ENCODE data around the gene NCLN. TPM values are rescaled to one million over a fixed set of nuclear protein-coding genes. Genes with fewer than 3 reads are reported as not detected.
A peak's percentile ranks its signal among the peaks of the same experiment; 100 is the strongest.
"Not testable (repeated sequence)": the region's sequence is repeated elsewhere in the genome, so short reads cannot be mapped to it uniquely, and the experiment has no call there.

NCLN gene
- total RNA-seq, 2 experiments from 2014 or later = 66.3 to 67.3 TPM

DNA sequence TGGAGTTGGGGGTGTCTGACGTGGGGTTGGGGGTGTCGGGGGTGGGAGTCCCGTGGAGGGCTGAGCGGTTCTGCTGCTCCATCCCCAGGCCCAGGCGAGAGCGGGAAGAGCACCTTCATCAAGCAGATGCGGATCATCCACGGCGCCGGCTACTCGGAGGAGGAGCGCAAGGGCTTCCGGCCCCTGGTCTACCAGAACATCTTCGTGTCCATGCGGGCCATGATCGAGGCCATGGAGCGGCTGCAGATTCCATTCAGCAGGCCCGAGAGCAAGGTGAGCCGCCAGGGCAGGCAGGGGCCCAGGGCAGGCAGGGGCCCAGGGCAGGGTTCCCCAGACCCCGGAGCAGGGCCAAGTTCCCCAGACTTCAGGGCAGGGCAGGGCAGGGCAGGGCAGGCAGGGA is 37.2 kb upstream of the NCLN start:
- Mint-ChIP-seq H3K27me3 (ENCODE audit: low read depth) (no peaks in the 10 kb centered on the region), H3K4me3 (no peak overlapping the region), H3K4me1 (ENCODE audit: low read depth) (peaks cover 21% of the 10 kb centered on the region), H3K36me3 (ENCODE audit: low read depth) (peaks cover 22% of the 10 kb centered on the region), H3K27ac (no peak overlapping the region), H3K9me3 (ENCODE audit: insufficient read depth) (no peaks in the 10 kb centered on the region)
- DNase-seq (no peak), ATAC-seq (no peak)
- POLR2A ChIA-PET = no interaction called here
- CTCF ChIA-PET = interaction anchor here (7.6 kb wide), 1 partner anchor 17 kb away, joined by 64 read pairs; no protein-coding TSS in a partner anchor

DNA sequence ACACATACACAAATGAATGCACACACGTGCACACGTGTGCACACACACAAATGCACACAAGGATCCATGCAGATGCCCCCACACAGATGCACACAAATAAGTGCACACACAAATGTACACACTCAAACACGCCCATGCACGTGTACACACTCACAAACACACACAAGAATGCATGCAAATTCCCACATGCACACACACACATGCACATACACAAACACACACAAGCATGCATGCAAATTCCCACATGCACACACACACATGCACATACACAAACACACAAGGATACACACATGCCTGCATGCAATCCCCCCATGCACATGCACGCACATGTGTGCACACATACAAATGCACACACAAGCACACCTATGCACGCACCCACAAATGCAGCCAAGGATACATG is 36.6 kb upstream of the NCLN start:
- no peak overlapping the region for H3K4me3 Mint-ChIP-seq
- DNase-seq (no peak), ATAC-seq (no peak)
- ChIA-PET CTCF (no interaction called here), POLR2A (no interaction called here)
- H3K4me1 Mint-ChIP-seq (ENCODE audit: low read depth) = peaks cover 21% of the 10 kb centered on the region
- peaks cover 22% of the 10 kb centered on the region for H3K36me3 Mint-ChIP-seq (ENCODE audit: low read depth)
- H3K9me3 Mint-ChIP-seq (ENCODE audit: insufficient read depth) = no peaks in the 10 kb centered on the region
- H3K27ac Mint-ChIP-seq = peak overlapping the region; percentile 43
- H3K27me3 Mint-ChIP-seq (ENCODE audit: low read depth) = no peaks in the 10 kb centered on the region

DNA sequence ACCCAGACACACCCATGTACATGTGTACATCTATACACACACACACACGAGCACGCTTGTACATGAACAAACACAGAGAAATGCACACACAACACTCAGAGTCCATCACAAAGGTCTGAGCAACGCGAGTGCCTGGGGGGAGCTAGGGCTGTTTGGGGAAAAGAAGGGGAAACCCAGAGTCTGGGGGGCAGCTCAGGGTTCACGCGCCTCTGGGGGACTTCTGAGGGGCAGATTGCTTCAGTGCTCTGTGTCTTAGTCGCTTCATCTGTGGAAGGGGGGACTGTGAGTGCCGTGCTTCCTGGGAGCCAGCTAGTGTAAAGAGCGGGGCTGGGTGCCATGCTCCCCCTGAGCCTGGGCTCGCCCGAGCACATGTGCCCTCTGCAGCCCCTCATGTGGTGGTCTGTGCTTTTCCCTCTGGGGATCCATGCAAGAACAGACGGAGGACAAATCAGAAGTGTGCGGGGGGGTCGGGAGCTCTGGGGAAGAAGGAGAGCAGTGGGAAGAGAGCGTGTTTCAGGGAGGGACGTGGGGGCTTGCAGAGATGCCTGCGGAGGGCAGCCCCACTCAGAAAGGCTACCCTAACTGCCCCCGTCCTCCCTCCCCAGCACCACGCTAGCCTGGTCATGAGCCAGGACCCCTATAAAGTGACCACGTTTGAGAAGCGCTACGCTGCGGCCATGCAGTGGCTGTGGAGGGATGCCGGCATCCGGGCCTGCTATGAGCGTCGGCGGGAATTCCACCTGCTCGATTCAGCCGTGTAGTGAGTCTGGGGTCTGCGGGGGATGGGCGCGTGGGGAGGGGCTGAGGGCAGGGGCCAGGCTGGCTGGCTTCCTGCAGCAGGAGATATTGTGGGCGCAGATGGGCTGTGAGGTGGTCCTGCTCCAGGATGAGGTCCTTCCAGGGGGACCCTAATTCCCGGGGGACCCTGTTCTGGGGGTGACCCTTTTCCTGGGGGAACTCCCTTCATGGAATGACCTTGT is 35.9 kb upstream of the NCLN start:
- ChIA-PET POLR2A (no interaction called here), CTCF (interaction anchor here (0.9 kb wide), 1 partner anchor 10 kb away, joined by 3 read pairs; no protein-coding TSS in a partner anchor)
- H3K36me3 Mint-ChIP-seq (ENCODE audit: low read depth) = peaks cover 22% of the 10 kb centered on the region
- H3K4me1 Mint-ChIP-seq (ENCODE audit: low read depth) = peaks cover 21% of the 10 kb centered on the region
- no peak overlapping the region for H3K4me3 Mint-ChIP-seq
- no peaks in the 10 kb centered on the region for H3K27me3 Mint-ChIP-seq (ENCODE audit: low read depth)
- DNase-seq = no peak
- peak overlapping the region; percentile 43 for H3K27ac Mint-ChIP-seq
- no peak for ATAC-seq
- H3K9me3 Mint-ChIP-seq (ENCODE audit: insufficient read depth) = no peaks in the 10 kb centered on the region

- no peaks in the 10 kb centered on the region for H3K27me3 Mint-ChIP-seq (ENCODE audit: low read depth)
- CTCF ChIA-PET = interaction anchor here (1.0 to 2.4 kb wide), 2 partner anchors 11 to 13 kb away, joined by 3 to 8 read pairs; no protein-coding TSS in a partner anchor
These were observed 34.9 kb upstream of the NCLN start for GRCh38 chr19:3150739-3151329.

DNA sequence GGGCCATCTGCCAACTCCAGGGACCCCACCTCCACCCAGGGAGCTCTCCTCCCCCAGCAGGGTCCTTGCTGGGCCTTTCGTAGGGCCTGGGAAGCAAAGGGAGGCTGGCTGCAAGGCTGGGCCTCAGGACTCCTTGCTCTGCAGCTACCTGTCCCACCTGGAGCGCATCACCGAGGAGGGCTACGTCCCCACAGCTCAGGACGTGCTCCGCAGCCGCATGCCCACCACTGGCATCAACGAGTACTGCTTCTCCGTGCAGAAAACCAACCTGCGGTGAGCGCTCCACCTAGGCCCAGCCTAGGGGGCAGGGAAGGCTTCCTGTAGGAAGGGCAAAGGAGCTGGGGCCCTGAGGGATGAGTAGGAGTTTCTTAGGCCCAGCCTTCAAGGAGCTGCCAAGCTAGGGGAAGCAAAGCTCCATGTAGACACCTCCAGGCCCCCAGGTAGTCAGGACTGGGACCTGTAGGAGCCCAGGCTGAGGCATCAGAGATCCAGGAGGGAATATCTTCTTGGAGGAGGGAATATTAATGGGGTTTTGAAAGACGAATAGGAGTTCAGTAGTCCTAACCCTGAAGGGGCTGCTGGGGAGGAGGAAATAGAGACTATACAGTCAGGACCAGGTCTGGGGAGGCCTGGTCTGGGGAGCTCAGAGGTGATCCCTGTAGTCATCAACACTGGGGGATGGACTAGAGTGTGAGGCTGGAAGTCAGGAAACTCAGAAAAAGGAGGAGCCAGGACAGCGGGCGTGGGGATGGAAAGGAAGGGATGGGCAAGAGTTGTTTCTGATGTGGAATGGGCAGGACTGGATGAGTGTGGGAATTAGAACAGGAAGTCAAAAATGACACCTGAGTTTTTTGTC is 33.9 kb upstream of the NCLN start:
- H3K9me3 Mint-ChIP-seq (ENCODE audit: insufficient read depth) = no peaks in the 10 kb centered on the region
- H3K4me1 Mint-ChIP-seq (ENCODE audit: low read depth) = peaks cover 10% of the 10 kb centered on the region
- no peak overlapping the region for H3K27ac Mint-ChIP-seq
- no peak overlapping the region for H3K4me3 Mint-ChIP-seq
- ChIA-PET POLR2A (interaction anchor here (0.7 to 1.0 kb wide), 2 partner anchors 9 to 28 kb away, joined by 3 read pairs; no protein-coding TSS in a partner anchor), CTCF (interaction anchor here (0.9 to 2.4 kb wide), 6 partner anchors 10 to 76 kb away, joined by 3 to 8 read pairs (median 3); no protein-coding TSS in a partner anchor)
- ATAC-seq (no peak), DNase-seq (no peak)
- H3K27me3 Mint-ChIP-seq (ENCODE audit: low read depth) = no peaks in the 10 kb centered on the region
- peaks cover 18% of the 10 kb centered on the region for H3K36me3 Mint-ChIP-seq (ENCODE audit: low read depth)

More at GRCh38 chr19:3150739-3151329, 34.9 kb upstream of the NCLN start:
- POLR2A ChIA-PET = no interaction called here
- H3K36me3 Mint-ChIP-seq (ENCODE audit: low read depth) = peaks cover 22% of the 10 kb centered on the region
- H3K27ac Mint-ChIP-seq = no peak overlapping the region
- DNase-seq (no peak), ATAC-seq (no peak)
- no peak overlapping the region for H3K4me3 Mint-ChIP-seq
- H3K4me1 Mint-ChIP-seq (ENCODE audit: low read depth) = peaks cover 19% of the 10 kb centered on the region
- H3K9me3 Mint-ChIP-seq (ENCODE audit: insufficient read depth) = no peaks in the 10 kb centered on the region

- Mint-ChIP-seq H3K36me3 (ENCODE audit: low read depth) (peaks cover 23% of the 10 kb centered on the region), H3K27ac (no peak overlapping the region), H3K9me3 (ENCODE audit: insufficient read depth) (peaks cover 3% of the 10 kb centered on the region), H3K4me1 (ENCODE audit: low read depth) (peaks cover 13% of the 10 kb centered on the region), H3K27me3 (ENCODE audit: low read depth) (no peaks in the 10 kb centered on the region), H3K4me3 (no peak overlapping the region)
- ATAC-seq (no peak), DNase-seq (no peak)
- CTCF ChIA-PET = interaction anchor here (0.9 to 2.4 kb wide), 5 partner anchors 10 to 76 kb away, joined by 3 to 8 read pairs (median 3); no protein-coding TSS in a partner anchor
- POLR2A ChIA-PET = interaction anchor here (1.0 kb wide), 1 partner anchor 27 kb away, joined by 3 read pairs; no protein-coding TSS in a partner anchor
These were observed 33.3 kb upstream of the NCLN start for GRCh38 chr19:3152419-3152780.

- DNase-seq (no peak), ATAC-seq (no peak)
- ChIA-PET POLR2A (no interaction called here), CTCF (interaction anchor here (2.4 kb wide), 1 partner anchor 10 kb away, joined by 8 read pairs; no protein-coding TSS in a partner anchor)
- Mint-ChIP-seq H3K27me3 (ENCODE audit: low read depth) (no peaks in the 10 kb centered on the region), H3K9me3 (ENCODE audit: insufficient read depth) (peaks cover 7% of the 10 kb centered on the region), H3K4me3 (no peak overlapping the region), H3K27ac (no peak overlapping the region), H3K4me1 (ENCODE audit: low read depth) (peaks cover 20% of the 10 kb centered on the region), H3K36me3 (ENCODE audit: low read depth) (peaks cover 35% of the 10 kb centered on the region)
These were observed 32.2 kb upstream of the NCLN start for GRCh38 chr19:3153286-3154230.

GRCh38 chr19:3154447-3154846 is 31.3 kb upstream of the NCLN start:
- POLR2A ChIA-PET; H3K4me3 Mint-ChIP-seq; CTCF ChIA-PET; H3K9me3 Mint-ChIP-seq (ENCODE audit: insufficient read depth); H3K27me3 Mint-ChIP-seq (ENCODE audit: low read depth); H3K27ac Mint-ChIP-seq; ATAC-seq; DNase-seq: not testable (repeated sequence)
- Mint-ChIP-seq H3K36me3 (ENCODE audit: low read depth) (peaks cover 29% of the 10 kb centered on the region), H3K4me1 (ENCODE audit: low read depth) (peaks cover 21% of the 10 kb centered on the region)

- ATAC-seq (peak; percentile 89), DNase-seq (peak; percentile 85)
- peaks cover 19% of the 10 kb centered on the region for H3K4me1 Mint-ChIP-seq (ENCODE audit: low read depth)
- peaks cover 30% of the 10 kb centered on the region for H3K36me3 Mint-ChIP-seq (ENCODE audit: low read depth)
- POLR2A ChIA-PET = no interaction called here
- no peak overlapping the region for H3K27ac Mint-ChIP-seq
- no peaks in the 10 kb centered on the region for H3K27me3 Mint-ChIP-seq (ENCODE audit: low read depth)
- H3K4me3 Mint-ChIP-seq = no peak overlapping the region
- peaks cover 7% of the 10 kb centered on the region for H3K9me3 Mint-ChIP-seq (ENCODE audit: insufficient read depth)
- CTCF ChIA-PET = interaction anchor here (0.6 to 1.2 kb wide), 2 partner anchors 8 to 120 kb away, joined by 4 read pairs; no protein-coding TSS in a partner anchor
These were observed 30.6 kb upstream of the NCLN start for GRCh38 chr19:3154957-3155736.

Data from activated CD8-positive, alpha-beta T cell treated with anti-CD3 and anti-CD28 coated beads, Interleukin-2, amount 10 ng/mL, durations not matched to agents 7 days and 5 days (primary cell).